Posterior vena cava (tissue), 2 donors: ENCODE measurements around the gene CYSRT1. TPM values are rescaled to one million over a fixed set of nuclear protein-coding genes. Genes with fewer than 3 reads are reported as not detected.

ENCODE experiments used
- DNase-seq: peaks from one replicate; pipeline ENCODE4 v3.0.0-alpha.2; 2020; ENCODE audit warnings: low spot score
- intact Hi-C, 2 donors: fragments of 100-400 bp; cut with DNase I; formaldehyde crosslinking; loops; one replicate each; pipeline versions ENCODE4 v1.14.1 to v1.14.2; 2022 to 2023
- long read RNA-seq, 2 donors: library from polyadenylated mRNA; unstranded; transcript quantifications; one replicate each; pipeline ENCODE4 v2.0.0, GENCODE V29; 2020 to 2021
- total RNA-seq, 2 donors: library from RNA; stranded (reverse); fragmentation: NEBNext Ultra II Directional; extraction: Animal tissue kit (Norgen Biotek cat#: 25700); gene quantifications; one replicate each; pipeline ENCODE4 v1.2.1, GENCODE V29; 2021
- donor health status: DM: yes; HTN: yes; CAD: no.
- donor health status: DM: yes; HTN: yes; CAD: no.

CYSRT1 gene, protein sequence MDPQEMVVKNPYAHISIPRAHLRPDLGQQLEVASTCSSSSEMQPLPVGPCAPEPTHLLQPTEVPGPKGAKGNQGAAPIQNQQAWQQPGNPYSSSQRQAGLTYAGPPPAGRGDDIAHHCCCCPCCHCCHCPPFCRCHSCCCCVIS
- under 1 TPM in 1 of 2 donors, not detected in 1; 0.32 TPM for total RNA-seq
- long read RNA-seq, donor 1 = 0 reads
- long read RNA-seq, donor 2 = 0 reads

DNA sequence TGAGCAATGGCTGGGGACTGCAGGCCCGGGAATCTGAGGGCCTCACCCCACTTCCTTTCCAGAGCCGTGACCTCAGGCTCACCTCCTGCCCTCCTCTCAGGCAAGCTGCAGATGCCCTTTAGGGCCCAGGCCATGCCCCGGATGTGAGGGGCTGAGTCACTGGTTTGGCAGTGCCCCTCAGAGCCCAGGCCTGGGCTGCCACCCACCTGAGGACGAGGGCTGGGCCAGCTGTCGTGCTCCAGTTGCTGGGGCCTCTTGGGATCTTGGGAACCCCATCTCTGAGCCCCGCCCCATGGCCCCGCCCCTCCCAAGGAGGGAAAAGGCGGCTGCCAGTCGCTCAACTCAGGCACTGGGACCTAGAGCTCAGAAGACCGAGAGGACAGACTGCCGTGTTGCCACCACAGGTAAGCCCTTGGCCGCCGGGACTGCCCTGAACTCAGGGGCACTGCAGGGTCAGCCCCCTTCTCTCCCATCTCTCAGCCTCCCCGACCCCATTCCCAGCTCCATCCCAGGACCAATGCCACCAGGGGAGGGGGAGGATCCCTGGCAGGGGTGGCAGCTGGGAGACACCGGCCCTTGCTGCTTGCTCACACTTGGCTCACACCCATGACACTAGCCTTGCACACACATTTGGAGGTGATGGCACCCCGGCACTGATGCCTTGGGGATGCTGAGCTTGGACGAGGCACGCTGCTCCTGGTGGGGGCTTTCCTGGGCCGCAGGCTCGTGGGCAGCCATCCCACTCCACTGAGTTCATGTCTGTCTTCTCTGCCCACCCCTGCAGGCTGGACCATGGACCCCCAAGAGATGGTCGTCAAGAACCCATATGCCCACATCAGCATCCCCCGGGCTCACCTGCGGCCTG, at the start of gene CYSRT1:
Gene CYSRT1, plus strand, starts transcription at position 345 of the 865 bp plus-strand sequence. Its CDS starts 448 bp downstream, at position 793.
- no peak for DNase-seq
- intact Hi-C loops = loop anchor here (2.0 to 5.0 kb wide), 2 partner anchors 104 to 108 kb away; no protein-coding TSS in a partner anchor

DNA sequence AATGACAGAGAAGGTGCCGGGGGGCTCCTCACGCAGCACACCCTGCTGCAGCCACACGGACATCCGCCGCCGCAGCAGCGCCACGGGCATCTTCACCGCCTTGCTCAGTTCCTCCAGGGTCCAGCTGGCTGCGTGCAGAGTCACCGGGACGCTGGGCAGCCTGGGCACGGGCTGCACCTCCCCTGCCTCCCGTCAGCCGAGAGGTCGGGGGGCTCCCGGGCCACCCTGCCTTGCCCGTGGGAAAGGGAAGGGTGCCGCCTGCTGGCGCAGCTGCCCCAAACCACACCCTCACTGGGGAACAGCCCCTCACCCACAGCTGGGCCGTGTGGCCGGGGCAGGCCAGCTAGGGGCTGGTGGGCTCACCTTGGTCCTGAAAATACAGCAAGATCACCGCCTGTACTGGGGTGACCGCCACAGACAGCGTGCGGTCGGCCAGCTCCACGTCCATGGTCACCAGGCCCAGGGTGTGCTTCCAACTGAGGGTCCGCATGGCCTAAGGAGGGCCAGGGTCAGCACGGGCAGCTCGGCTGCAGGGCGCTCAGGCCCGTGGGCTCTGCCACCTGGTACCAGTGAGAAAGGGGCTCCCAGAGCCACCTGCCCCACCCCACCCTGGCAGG, 49.5 kb upstream of the CYSRT1 start:
- intact Hi-C loops = no loop called here
- no peak for DNase-seq

DNA sequence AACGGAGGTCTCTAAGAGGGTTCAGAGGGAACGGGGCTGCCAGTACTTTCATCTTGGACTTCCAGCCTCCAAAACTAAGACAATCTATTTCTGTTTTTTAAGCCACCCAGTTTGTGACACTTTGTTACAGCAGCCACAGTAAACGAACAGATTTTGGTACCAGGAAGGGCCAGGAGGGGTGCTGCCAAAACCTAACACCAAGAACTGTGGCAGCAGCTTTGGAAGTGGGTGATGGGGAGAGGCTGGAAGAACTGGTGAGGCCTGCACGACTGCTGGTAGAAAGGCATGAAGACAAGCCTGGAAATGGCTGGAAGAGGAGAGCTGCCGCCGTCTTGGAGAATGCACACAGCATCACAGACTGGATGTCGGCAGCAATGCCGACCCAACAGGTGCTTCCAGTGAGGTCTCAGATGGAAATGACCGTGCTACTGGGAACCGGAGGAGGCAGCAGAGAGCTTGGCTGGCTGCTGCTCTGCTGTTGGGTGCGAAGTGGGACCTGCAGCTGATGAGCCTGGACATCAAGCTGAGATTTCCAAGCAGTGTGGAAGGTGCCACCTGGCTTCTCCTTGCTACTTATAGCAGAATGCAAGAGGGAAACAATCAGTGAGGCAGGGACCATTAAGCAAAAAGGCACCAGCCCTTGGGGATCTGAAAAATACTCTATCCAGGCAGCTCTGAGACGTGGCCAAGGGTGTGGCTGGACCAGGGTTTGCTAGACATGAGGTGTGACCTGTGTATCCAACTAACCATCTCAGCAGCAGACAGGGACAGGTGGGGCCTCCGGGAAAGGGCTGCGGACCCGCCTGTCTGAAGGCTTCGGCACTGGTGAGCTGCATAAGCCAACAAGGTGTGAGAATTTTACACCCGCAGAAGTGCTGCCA, 48.4 kb upstream of the CYSRT1 start:
- intact Hi-C loops = no loop called here
- DNase-seq = no peak

DNA sequence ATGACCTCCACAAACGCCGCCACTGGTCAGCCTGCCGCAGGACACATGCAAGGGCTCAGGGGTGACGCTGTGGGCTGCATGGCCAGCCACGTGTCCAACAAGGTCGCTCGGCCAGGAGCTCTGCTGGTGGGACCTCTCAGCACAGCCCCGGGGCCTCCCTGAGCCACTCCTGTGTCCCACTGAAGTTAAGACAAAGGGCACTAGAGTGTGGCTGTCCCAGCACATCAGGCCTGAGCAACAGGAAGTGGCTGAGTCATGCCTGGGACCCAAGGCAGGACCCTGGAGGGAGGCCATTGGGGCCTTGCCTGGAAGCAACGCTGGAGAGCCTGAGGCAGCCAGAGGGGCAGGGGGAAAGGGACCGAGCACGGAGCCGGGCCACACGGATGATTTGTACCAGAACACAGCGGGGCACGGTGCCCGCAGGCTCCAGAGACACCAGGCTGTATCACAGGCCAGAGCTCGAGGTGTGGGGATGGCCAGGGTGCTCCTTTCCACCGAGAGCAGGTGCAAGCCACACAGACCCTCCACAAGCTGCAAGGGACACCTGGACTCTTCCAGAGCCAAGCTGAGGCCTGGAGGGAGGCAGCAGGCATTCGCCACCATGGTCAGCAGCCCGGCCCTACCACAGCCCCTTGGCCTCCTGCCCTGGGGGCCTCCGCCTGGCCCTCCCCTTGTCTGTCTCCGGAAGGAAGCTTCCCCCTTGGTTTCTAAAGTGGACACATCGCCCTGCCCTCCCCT, 46.6 kb upstream of the CYSRT1 start:
- intact Hi-C loops = no loop called here
- DNase-seq = no peak

DNA sequence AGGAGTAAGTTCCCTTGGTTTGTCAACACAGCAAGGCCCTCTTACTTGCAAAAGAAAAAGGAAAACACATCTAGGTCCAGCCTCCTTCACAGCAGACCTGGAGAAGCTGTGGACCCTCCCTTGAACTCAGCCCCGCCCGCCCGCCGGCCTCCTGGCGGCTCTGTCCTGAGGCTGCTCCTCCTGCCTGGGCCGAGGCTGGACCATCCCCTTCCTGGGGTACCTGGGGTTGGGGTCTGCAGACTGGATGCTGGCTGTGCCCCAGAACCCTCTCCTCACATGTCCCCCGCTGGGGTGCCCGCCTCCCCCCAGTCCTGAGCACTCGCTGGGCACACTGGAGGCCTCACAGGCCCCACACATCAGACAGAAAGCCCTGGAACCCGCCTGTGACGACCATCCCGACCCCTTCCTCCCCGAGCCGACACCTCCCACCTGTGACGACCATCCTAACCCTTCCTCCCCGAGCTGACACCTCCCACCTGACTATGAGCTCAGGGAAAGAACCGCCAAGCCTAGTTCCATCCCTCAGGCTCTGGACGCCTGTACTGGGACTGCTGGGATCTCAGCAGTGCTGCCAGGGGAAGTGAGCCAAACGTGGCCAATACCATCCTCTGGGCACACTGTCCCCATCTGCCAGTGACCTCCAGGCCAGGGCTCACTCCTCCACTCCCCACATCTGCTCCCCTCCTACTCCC, 45.9 kb upstream of the CYSRT1 start:
- no peak for DNase-seq
- intact Hi-C loops = no loop called here

DNA sequence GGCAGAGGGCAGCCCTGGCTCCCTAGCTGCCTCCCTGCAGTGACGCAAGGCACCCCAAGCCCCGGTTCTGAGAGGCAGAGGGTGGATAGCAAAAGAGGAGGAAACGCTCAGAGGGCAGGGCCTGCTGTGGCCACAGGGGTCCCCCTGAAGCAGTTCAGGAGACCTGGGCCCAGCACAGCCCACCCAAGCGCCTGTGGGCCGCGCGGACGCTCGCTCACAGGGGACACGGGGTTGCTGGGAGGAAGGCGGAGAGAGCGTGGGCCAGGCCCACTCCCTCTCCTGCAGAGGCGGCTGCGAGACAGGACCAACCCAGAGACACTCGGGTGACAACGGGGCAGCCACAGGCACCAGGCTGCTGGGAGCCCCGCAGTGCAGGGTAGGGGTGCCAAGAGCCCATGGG, 45.2 kb upstream of the CYSRT1 start:
- no peak for DNase-seq
- intact Hi-C loops = no loop called here

DNA sequence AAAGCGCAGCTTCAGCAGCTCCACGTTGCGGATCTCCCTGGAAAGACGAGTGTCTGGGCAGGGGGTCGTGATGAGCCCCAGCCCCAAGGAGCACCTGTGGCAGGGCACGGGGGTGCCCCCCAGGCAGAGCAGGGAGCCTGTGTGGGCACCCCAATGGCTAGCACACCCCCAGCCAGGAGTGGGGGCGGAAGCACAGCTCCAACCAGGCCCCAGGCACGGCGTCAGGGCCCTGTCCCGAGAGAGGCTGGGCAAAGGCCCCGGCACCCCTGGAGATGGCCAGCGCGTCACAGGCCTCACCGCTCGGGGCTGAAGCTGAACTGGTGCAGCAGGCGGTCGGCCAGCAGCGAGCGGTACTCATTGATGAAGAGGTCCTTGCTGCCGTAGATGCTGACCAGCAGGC, 44.5 kb upstream of the CYSRT1 start:
- intact Hi-C loops = no loop called here
- no peak for DNase-seq

DNA sequence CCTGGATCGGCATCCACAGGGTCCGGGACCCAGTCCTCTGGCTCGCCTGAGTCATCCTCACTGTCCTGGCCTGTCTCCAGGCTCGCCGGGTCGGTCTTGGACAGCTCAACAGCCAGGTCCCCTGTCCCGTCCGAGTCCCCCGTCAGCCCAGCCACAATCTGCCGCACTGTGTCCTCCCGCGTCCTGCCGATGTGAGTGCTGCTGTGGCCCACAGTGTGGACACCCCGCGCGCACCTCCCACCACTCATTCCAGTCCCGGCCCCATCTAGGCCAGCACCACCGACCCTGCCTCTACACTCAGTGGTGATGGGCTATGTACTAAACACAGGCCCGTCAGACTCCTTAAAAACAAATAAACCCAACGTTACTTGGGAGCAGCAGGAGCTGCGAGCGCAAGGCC, 43.3 kb upstream of the CYSRT1 start:
- DNase-seq = no peak
- intact Hi-C loops = no loop called here

DNA sequence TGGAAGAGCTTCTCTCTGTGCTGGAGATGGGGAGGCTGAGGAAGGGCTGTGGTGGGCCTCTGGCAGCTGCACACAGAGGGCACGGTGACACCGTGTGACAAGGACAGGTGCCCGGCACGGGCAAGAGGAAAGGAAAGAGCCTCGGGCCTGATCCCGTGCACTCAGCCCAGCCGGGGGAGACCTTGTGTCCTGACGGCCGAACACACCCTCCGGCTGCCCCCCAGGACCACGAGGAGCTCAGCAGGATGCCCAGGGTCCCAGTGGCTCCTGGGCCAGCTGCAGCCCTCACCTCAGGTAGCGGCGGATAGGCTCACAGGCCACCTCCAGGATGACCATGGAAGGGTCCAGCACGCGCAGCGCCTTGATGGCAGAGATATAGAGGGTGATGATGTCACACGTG, 42.1 kb upstream of the CYSRT1 start:
- DNase-seq = no peak
- intact Hi-C loops = no loop called here

DNA sequence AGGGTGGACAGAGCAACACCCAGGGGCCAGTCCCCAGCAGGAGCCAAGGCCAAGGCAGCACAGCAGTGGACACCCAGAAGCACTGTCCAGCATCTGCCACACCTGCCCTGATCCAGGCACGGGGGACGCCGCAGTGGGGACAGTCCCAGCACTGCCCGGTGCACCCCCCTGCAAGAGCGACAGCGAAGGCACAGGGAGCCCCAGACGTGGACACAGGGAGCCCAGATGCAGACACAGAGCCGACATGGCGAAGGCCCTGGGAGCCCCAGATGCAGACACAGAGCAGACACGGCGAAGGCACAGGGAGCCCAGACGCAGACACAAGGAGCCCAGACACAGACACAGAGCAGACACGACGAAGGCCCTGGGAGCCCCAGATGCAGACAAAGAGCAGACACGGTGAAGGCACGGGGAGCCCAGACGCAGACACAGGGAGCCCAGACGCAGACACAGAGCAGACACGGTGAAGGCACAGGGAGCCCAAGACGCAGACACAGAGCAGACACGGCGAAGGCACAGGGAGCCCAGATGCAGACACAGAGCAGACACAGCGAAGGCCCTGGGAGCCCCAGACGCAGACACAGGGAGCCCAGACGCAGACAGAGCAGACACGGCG, 40.9 kb upstream of the CYSRT1 start:
- DNase-seq = no peak
- intact Hi-C loops = no loop called here

DNA sequence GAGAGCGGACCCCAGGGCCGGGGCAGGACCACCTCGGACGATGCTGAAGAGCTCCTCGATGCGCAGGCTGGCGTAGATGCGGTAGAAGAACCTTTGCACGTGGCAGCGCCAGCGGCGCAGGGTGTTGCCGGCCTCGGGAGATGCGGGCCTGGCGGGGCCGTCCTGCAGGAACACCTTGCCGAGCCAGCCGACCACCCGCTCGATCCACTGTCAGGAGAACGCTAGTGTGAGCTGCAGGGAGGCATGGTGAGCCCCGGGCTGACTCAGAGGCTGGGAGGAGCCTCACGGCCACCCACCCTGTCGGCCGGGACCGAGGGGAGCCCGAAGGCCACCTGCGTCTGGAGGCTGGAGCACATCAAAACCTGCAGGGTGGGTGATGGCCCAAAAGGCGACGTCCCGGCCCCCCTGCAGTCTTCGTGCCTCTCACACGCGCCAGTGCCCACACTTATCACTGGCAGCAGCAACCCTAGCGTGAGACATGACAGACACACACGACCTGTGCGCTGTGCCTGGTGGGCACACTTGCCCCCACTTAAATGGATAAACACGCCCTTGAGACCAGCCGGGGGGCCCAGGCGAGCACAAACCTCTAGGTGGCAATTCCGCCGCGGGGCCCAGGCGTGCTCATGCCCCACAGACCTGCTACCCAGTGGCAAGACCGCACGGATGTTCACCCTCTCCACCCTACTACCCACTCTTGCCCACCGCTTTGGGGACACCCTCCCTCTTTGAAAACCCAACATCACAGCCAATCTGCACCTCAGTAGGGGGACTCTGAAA, 39.9 kb upstream of the CYSRT1 start:
- DNase-seq = no peak
- intact Hi-C loops = no loop called here

DNA sequence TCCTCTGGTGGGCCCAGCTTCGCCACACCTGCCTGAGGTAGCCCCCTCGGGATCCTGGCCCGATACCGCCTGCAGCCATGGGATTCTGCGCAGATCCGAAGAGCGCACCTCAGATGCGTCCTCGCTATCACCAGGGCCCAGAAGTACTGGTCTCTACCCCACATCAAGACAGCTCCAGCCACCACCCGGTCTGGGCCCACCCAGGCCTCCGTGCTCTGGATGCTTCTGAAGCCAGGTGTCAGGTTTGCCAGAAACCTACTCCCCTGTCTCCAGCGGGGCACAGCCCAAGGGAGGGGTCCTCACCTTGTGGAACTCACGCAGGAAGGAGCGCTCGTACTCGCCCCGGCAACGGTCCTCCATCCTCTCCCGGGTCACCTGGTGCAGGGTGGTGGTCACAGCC, 39.1 kb upstream of the CYSRT1 start:
- no peak for DNase-seq
- intact Hi-C loops = no loop called here

DNA sequence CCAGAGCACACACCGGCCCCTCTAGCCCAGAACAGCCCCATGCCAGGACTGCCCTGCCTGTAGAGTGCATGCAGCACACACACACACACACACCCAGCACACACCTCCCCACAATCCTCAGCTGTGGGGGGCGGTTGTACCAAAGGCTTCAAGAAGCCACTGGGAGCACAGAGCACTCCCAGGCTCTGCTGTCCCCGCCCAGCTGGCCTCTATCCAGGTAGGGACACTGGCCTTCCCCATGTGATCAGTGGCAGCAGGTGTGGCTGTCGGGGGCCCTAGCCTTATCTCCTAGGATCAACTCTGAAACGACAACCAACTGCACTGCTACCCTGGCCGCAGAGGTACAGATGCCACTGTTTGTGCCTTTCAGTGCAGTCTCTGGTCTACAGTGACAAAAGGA, 38.6 kb upstream of the CYSRT1 start:
- intact Hi-C loops = no loop called here
- no peak for DNase-seq

DNA sequence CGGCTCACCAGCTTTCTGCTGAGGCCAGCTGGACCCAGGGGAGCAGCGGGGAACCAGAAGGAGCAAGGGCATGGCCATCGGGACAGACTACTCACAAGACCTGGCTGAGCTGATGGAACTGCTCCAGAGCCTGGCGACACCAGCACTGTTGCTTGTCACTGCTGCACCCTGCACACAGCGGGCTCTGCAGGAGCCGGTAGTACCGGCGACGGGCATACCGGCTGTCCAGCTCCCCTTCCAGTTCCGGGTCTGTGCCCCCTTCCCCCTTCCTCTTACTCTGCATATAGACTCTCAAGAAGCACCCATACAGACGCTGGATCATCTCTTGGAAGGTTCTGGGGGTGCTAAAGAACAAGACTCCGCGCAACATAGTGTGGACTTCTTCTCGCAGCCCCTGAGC, 37.6 kb upstream of the CYSRT1 start:
- intact Hi-C loops = no loop called here

DNA sequence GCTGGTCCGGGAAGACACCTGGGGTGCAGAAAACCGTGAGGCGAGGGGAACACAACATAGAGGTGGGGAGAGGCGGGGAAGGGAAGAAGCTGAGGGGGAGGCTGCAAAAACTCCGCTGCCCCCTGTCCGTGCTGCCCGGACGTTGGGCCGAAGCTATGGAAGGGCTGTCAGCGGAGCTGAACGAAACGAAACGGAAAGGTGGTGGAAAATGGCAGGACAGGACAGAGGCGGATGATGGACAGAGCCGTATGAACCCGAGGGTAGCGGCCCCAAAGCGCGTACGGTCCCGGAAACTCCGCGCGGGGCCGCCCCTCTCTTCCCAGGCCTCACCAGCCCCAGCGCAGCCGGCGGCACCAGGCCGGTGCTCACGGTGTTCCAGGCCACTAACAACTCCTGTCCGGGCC, 36.9 kb upstream of the CYSRT1 start:
- intact Hi-C loops = no loop called here
- DNase-seq = no peak

More for the DNA sequence above, 37.6 kb upstream of the CYSRT1 start:
- DNase-seq = no peak

DNA sequence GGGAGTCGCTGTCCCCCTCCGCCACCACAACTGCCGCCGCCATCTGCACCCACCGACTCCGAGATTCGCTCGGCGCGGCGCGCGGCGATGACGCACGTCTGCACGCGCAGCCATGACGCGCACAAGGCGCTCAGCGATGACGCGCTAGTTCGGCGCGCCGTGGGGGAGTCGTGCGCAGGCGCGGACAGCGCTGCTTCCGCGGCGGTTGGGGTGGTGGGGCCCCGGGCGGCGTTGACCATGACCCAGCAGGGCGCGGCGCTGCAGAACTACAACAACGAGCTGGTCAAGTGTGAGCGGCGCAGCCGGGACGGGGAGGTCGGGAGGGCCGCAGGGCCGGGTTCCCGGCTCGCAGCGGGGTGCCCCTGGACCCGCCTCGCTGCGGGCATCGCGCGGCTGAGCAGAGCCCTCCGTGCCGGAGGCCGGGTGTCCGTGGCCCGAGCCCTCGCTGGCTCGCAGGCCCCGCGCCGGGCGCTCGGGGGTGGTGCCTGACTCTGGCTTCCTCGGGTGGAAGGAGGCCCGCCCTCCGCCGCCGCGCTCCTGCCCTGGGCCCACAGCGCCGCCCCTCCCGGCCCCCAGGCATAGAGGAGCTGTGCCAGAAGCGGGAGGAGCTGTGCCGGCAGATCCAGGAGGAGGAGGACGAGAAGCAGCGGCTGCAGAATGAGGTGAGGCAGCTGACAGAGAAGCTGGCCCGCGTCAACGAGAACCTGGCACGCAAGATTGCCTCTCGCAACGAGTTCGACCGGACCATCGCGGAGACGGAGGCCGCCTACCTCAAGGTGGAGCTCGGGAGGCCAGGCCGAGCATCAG, 36.3 kb upstream of the CYSRT1 start, which contains the start of the genes ANAPC2 and SSNA1:
Gene ANAPC2, minus strand, starts transcription at position 71 of the 807 bp plus-strand sequence. Its CDS starts 28 bp downstream, at position 43.
Gene SSNA1, plus strand, starts transcription at position 187 of the 807 bp plus-strand sequence. Its CDS starts 51 bp downstream, at position 238.
- DNase-seq = peak; percentile 98
- intact Hi-C loops = no loop called here
